Measurements from ENCODE around the gene DPP6. TPM values are rescaled to one million over a fixed set of nuclear protein-coding genes. Genes with fewer than 3 reads are reported as not detected.

The DPP6 gene
- total and polyA plus RNA-seq, 2 donors (not counting 1 experiment from before 2014, with no cell fraction given), result not detected

GRCh38 chr7:154497751-154498150, 445.6 kb downstream of the DPP6 start:
- CTCF ChIA-PET, result no interaction called here
- H3K4me3 Mint-ChIP-seq, result no peak overlapping the region
- Histone ChIP-seq H3K4me2 (replicated peaks; ENCODE audit: low read depth, low read length, poor library complexity, severe bottlenecking) (no peak overlapping the region), H3K9ac (ENCODE audit: low read length) (no peak overlapping the region), H3K4me3 (ENCODE audit: control extremely low read depth in 1 of 5, extremely low read depth in 1 of 5, insufficient read depth in 1 of 5, low read depth in 2 of 5, low read length in 4 of 5) (no peak overlapping the region), H2AFZ (ENCODE audit: insufficient read depth, low read depth, low read length, poor library complexity, severe bottlenecking) (no peak overlapping the region), H3K4me1 (ENCODE audit: control insufficient read depth in 2 of 2, insufficient read depth in 2 of 2, low read length in 2 of 2) (no peaks in the 10 kb centered on the region), H3K27ac (ENCODE audit: low read length in 2 of 2) (no peak overlapping the region), H4K20me1 (ENCODE audit: control insufficient read depth, insufficient read depth, low read length, poor library complexity, severe bottlenecking) (no peaks in the 10 kb centered on the region), H3K36me3 (replicated peaks in 1 of 2; ENCODE audit: control extremely low read depth in 1 of 2, control insufficient read depth in 1 of 2, extremely low read depth in 1 of 2, insufficient read depth in 2 of 2, low read length in 1 of 2) (no peaks in the 10 kb centered on the region), H3K79me2 (ENCODE audit: control insufficient read depth, insufficient read depth, low read length) (no peaks in the 10 kb centered on the region), H3K27me3 (replicated peaks in 1 of 4; ENCODE audit: control extremely low read depth in 1 of 4, control insufficient read depth in 3 of 4, insufficient read depth in 4 of 4, low read length in 3 of 4) (no peaks in the 10 kb centered on the region), H3K9me3 (ENCODE audit: control extremely low read depth in 1 of 3, control insufficient read depth in 2 of 3, insufficient read depth in 1 of 3, low read length in 2 of 3) (peaks cover 0 to 13% (median 0%) of the 10 kb centered on the region in 3 donors)
- H3K9me3 Mint-ChIP-seq (ENCODE audit: insufficient read depth), result peaks cover 12% of the 10 kb centered on the region
- intact Hi-C loops (cut with micrococcal nuclease), result no loop called here
- POLR2A ChIA-PET, result no interaction called here
- no peaks in the 10 kb centered on the region for H3K27me3 Mint-ChIP-seq
- no peak for DNase-seq
- 74% methylated on average over 4 of the region's 4 CpGs for WGBS (ENCODE audit: insufficient coverage)
- TF ChIP-seq EZH2 (IDR thresholded peaks at IDR 0.05; ENCODE audit: borderline replicate concordance, insufficient read depth, low read depth, low read length, poor library complexity, severe bottlenecking) (no peak), CTCF (IDR thresholded peaks at IDR 0.05) (no peak)
- H3K27ac Mint-ChIP-seq, result no peak overlapping the region
- ATAC-seq (ENCODE audit: low read depth), result no peak
- H3K4me1 Mint-ChIP-seq, result no peaks in the 10 kb centered on the region

GRCh38 chr7:154503962-154504550, 451.9 kb downstream of the DPP6 start:
- Histone ChIP-seq H3K9me3 (ENCODE audit: control extremely low read depth in 1 of 3, control insufficient read depth in 2 of 3, insufficient read depth in 1 of 3, low read length in 2 of 3) (peaks cover 0 to 10% (median 0%) of the 10 kb centered on the region in 3 donors), H3K79me2 (ENCODE audit: control insufficient read depth, insufficient read depth, low read length) (no peaks in the 10 kb centered on the region), H3K36me3 (replicated peaks in 1 of 2; ENCODE audit: control extremely low read depth in 1 of 2, control insufficient read depth in 1 of 2, extremely low read depth in 1 of 2, insufficient read depth in 2 of 2, low read length in 1 of 2) (no peaks in the 10 kb centered on the region), H2AFZ (ENCODE audit: insufficient read depth, low read depth, low read length, poor library complexity, severe bottlenecking) (no peak overlapping the region), H3K27me3 (replicated peaks in 1 of 4; ENCODE audit: control extremely low read depth in 1 of 4, control insufficient read depth in 3 of 4, insufficient read depth in 4 of 4, low read length in 3 of 4) (no peaks in the 10 kb centered on the region), H3K4me1 (ENCODE audit: control insufficient read depth in 2 of 2, insufficient read depth in 2 of 2, low read length in 2 of 2) (no peaks in the 10 kb centered on the region), H3K27ac (ENCODE audit: low read length in 2 of 2) (no peak overlapping the region), H3K4me2 (replicated peaks; ENCODE audit: low read depth, low read length, poor library complexity, severe bottlenecking) (no peak overlapping the region), H4K20me1 (ENCODE audit: control insufficient read depth, insufficient read depth, low read length, poor library complexity, severe bottlenecking) (no peaks in the 10 kb centered on the region), H3K4me3 (ENCODE audit: control extremely low read depth in 1 of 5, extremely low read depth in 1 of 5, insufficient read depth in 1 of 5, low read depth in 2 of 5, low read length in 4 of 5) (no peak overlapping the region), H3K9ac (ENCODE audit: low read length) (no peak overlapping the region)
- ATAC-seq (ENCODE audit: low read depth) (no peak), DNase-seq (peak; percentile 7)
- no peak overlapping the region for H3K27ac Mint-ChIP-seq
- WGBS (ENCODE audit: insufficient coverage), result no CpG with 5 or more reads among the region's 5 CpGs
- no peaks in the 10 kb centered on the region for H3K4me1 Mint-ChIP-seq
- ChIA-PET CTCF (interaction anchor here (0.7 to 1.4 kb wide), 2 partner anchors 10 to 29 kb away, joined by 3 to 4 read pairs; no protein-coding TSS in a partner anchor), POLR2A (no interaction called here)
- peak; percentile 66 for TF ChIP-seq CTCF (IDR thresholded peaks at IDR 0.05)
- TF ChIP-seq EZH2 (IDR thresholded peaks at IDR 0.05; ENCODE audit: borderline replicate concordance, insufficient read depth, low read depth, low read length, poor library complexity, severe bottlenecking), result no peak
- H3K4me3 Mint-ChIP-seq, result no peak overlapping the region
- intact Hi-C loops (cut with micrococcal nuclease), result no loop called here
- no peaks in the 10 kb centered on the region for H3K27me3 Mint-ChIP-seq
- H3K9me3 Mint-ChIP-seq (ENCODE audit: insufficient read depth), result peaks cover 12% of the 10 kb centered on the region

Data from B cell (primary cell).